Measurements from ENCODE around the gene SLC22A1. TPM values are rescaled to one million over a fixed set of nuclear protein-coding genes. Genes with fewer than 3 reads are reported as not detected.

The SLC22A1 gene
- total and polyA plus RNA-seq, 2 experiments from 2014 or later, result 6.7 to 12.9 TPM

- Histone ChIP-seq H3K4me1 (ENCODE audit: insufficient read depth) (no peaks in the 10 kb centered on the region), H3K27me3 (no peaks in the 10 kb centered on the region), H3K36me3 (replicated peaks; ENCODE audit: insufficient read depth, low read depth) (no peaks in the 10 kb centered on the region), H4K20me1 (ENCODE audit: insufficient read depth, poor library complexity, severe bottlenecking) (no peaks in the 10 kb centered on the region), H3K4me3 (no peak overlapping the region), H3K4me2 (no peak overlapping the region), H3K27ac (no peak overlapping the region), H2AFZ (no peak overlapping the region), H3K9me3 (ENCODE audit: low read depth) (no peaks in the 10 kb centered on the region), H3K9me2 (replicated peaks; ENCODE audit: insufficient read depth) (no peaks in the 10 kb centered on the region), H3K79me2 (no peaks in the 10 kb centered on the region)
- TF ChIP-seq EZH2 (IDR thresholded peaks at IDR 0.05; ENCODE audit: borderline replicate concordance) (no peak), CTCF (IDR thresholded peaks at IDR 0.05; ENCODE audit: poor library complexity) (peak; percentile 31)
- 92% methylated on average over 14 of the region's 14 CpGs for WGBS (ENCODE audit: low lambda C conversion rate, missing lambda C conversion rate)
- DNase-seq (ENCODE audit: low spot score), result no peak
Observed at GRCh38 chr6:160102956-160103824, 18.4 kb upstream of the SLC22A1 start.

- Histone ChIP-seq H2AFZ (no peak overlapping the region), H3K4me3 (no peak overlapping the region), H3K9me3 (ENCODE audit: low read depth) (no peaks in the 10 kb centered on the region), H3K27ac (no peak overlapping the region), H3K36me3 (replicated peaks; ENCODE audit: insufficient read depth, low read depth) (no peaks in the 10 kb centered on the region), H3K9me2 (replicated peaks; ENCODE audit: insufficient read depth) (no peaks in the 10 kb centered on the region), H4K20me1 (ENCODE audit: insufficient read depth, poor library complexity, severe bottlenecking) (no peaks in the 10 kb centered on the region), H3K27me3 (no peaks in the 10 kb centered on the region), H3K79me2 (no peaks in the 10 kb centered on the region), H3K4me2 (no peak overlapping the region), H3K4me1 (ENCODE audit: insufficient read depth) (no peaks in the 10 kb centered on the region)
- no peak for DNase-seq (ENCODE audit: low spot score)
- 95% methylated on average over 7 of the region's 7 CpGs for WGBS (ENCODE audit: low lambda C conversion rate, missing lambda C conversion rate)
- TF ChIP-seq EZH2 (IDR thresholded peaks at IDR 0.05; ENCODE audit: borderline replicate concordance) (no peak), EZH2phosphoT487 (IDR thresholded peaks at IDR 0.05; ENCODE audit: low read depth, severe bottlenecking, unreplicated experiment) (no peak), CTCF (IDR thresholded peaks at IDR 0.05; ENCODE audit: poor library complexity) (no peak)
Observed at GRCh38 chr6:160103825-160104100, 17.9 kb upstream of the SLC22A1 start.

- H3K36me3 ChIP-seq (replicated peaks; ENCODE audit: insufficient read depth, low read depth), result no peaks in the 10 kb centered on the region
Observed at GRCh38 chr6:160104821-160105517, 16.6 kb upstream of the SLC22A1 start.

More at GRCh38 chr6:160104821-160105517, 16.6 kb upstream of the SLC22A1 start:
- Histone ChIP-seq H2AFZ (no peak overlapping the region), H3K4me2 (no peak overlapping the region), H3K9me2 (replicated peaks; ENCODE audit: insufficient read depth) (no peaks in the 10 kb centered on the region), H3K4me3 (no peak overlapping the region), H4K20me1 (ENCODE audit: insufficient read depth, poor library complexity, severe bottlenecking) (no peaks in the 10 kb centered on the region), H3K4me1 (ENCODE audit: insufficient read depth) (no peaks in the 10 kb centered on the region), H3K27me3 (no peaks in the 10 kb centered on the region), H3K79me2 (no peaks in the 10 kb centered on the region), H3K27ac (no peak overlapping the region), H3K9me3 (ENCODE audit: low read depth) (no peaks in the 10 kb centered on the region)
- TF ChIP-seq EZH2phosphoT487 (IDR thresholded peaks at IDR 0.05; ENCODE audit: low read depth, severe bottlenecking, unreplicated experiment) (no peak), CTCF (IDR thresholded peaks at IDR 0.05; ENCODE audit: poor library complexity) (no peak), EZH2 (IDR thresholded peaks at IDR 0.05; ENCODE audit: borderline replicate concordance) (no peak)
- DNase-seq (ENCODE audit: low spot score), result no peak
- WGBS (ENCODE audit: low lambda C conversion rate, missing lambda C conversion rate), result 98% methylated on average over 20 of the region's 20 CpGs
